H9 (cell line): Measurements from ENCODE around the gene NFKB1. TPM values are rescaled to one million over a fixed set of nuclear protein-coding genes. Genes with fewer than 3 reads are reported as not detected.

Experiments used
- DNase-seq: peaks from one replicate; pipeline ENCODE4 v3.0.0-alpha.2; 2017
- H2AFZ ChIP-seq: one replicate; pipeline ENCODE4 v1.6.1; 2013; ENCODE audit warnings: mild to moderate bottlenecking, low read length, control low read depth, moderate library complexity
- H2AK5ac ChIP-seq: 2 replicates; pipeline ENCODE4 v1.6.1; 2013; ENCODE audit warnings: low read length, control low read depth, mixed read lengths; ENCODE audit not compliant: insufficient read length
- H2BK120ac ChIP-seq: one replicate; pipeline ENCODE4 v1.6.1; 2013; ENCODE audit warnings: low read depth, mild to moderate bottlenecking, low read length, control low read depth, inconsistent platforms; ENCODE audit not compliant: poor library complexity, severe bottlenecking
- H2BK12ac ChIP-seq: 2 replicates; pipeline ENCODE4 v1.6.1; 2013; ENCODE audit warnings: low read length, control low read depth, mixed read lengths, low read depth; ENCODE audit not compliant: insufficient read length
- H2BK15ac ChIP-seq: 2 replicates; pipeline ENCODE4 v1.6.1; 2013; ENCODE audit warnings: low read depth, low read length, control low read depth
- H2BK20ac ChIP-seq: one replicate; pipeline ENCODE4 v1.6.1; 2013; ENCODE audit warnings: low read depth, mild to moderate bottlenecking, low read length, control low read depth, inconsistent platforms; ENCODE audit not compliant: poor library complexity, severe bottlenecking
- H2BK5ac ChIP-seq: 2 replicates; pipeline ENCODE4 v1.6.1; 2013; ENCODE audit warnings: low read length, control low read depth, mixed read lengths; ENCODE audit not compliant: insufficient read length
- H3K14ac ChIP-seq: 2 replicates; pipeline ENCODE4 v1.6.1; 2013; ENCODE audit warnings: low read length, control low read depth; ENCODE audit not compliant: insufficient read depth
- H3K18ac ChIP-seq: 2 replicates; pipeline ENCODE4 v1.6.1; 2013; ENCODE audit warnings: low read depth, mild to moderate bottlenecking, mixed read lengths, low read length, control low read depth; ENCODE audit not compliant: insufficient read length
- H3K23ac ChIP-seq: 2 replicates; pipeline ENCODE4 v1.6.1; 2013; ENCODE audit warnings: low read length, control low read depth, mixed read lengths, low read depth; ENCODE audit not compliant: insufficient read length
- H3K23me2 ChIP-seq: 2 replicates; pipeline ENCODE4 v1.6.1; 2013; ENCODE audit warnings: low read depth, mild to moderate bottlenecking, mixed read lengths, low read length, control low read depth; ENCODE audit not compliant: insufficient read length, poor library complexity, severe bottlenecking
- H3K27ac ChIP-seq: 2 replicates; pipeline ENCODE4 v1.5.1; 2013; ENCODE audit warnings: low read length, control low read depth, mixed read lengths, low read depth; ENCODE audit not compliant: insufficient read length
- H3K27me3 ChIP-seq: 2 replicates; pipeline ENCODE4 v1.6.1; 2013; ENCODE audit warnings: low read length, control low read depth, inconsistent platforms; ENCODE audit not compliant: insufficient read depth
- H3K4ac ChIP-seq: 2 replicates; pipeline ENCODE4 v1.6.1; 2013; ENCODE audit warnings: low read depth, mild to moderate bottlenecking, control low read depth, inconsistent platforms, low read length, moderate library complexity
- H3K4me1 ChIP-seq: 2 replicates; pipeline ENCODE4 v1.6.1; 2013; ENCODE audit warnings: low read length, control low read depth, inconsistent platforms; ENCODE audit not compliant: insufficient read depth
- H3K4me2 ChIP-seq: 2 replicates; pipeline ENCODE4 v1.6.1; 2013; ENCODE audit warnings: low read length, control low read depth, mixed read lengths; ENCODE audit not compliant: insufficient read length, insufficient read depth
- H3K56ac ChIP-seq: 2 replicates; pipeline ENCODE4 v1.6.1; 2013; ENCODE audit warnings: low read depth, mild to moderate bottlenecking, mixed read lengths, low read length, control low read depth; ENCODE audit not compliant: insufficient read length
- H3K79me1 ChIP-seq: 2 replicates; pipeline ENCODE4 v1.6.1; 2013; ENCODE audit warnings: low read depth, mild to moderate bottlenecking, moderate library complexity, low read length, control low read depth, inconsistent platforms; ENCODE audit not compliant: insufficient read depth, poor library complexity, severe bottlenecking
- H3K79me2 ChIP-seq: 2 replicates; pipeline ENCODE4 v1.6.1; 2013; ENCODE audit warnings: low read length, control low read depth, inconsistent platforms; ENCODE audit not compliant: insufficient read depth
- H3K9ac ChIP-seq: 2 replicates; pipeline ENCODE4 v1.6.1; 2013; ENCODE audit warnings: low read length, control low read depth, mixed read lengths; ENCODE audit not compliant: insufficient read length; ENCODE audit errors: extremely low read depth
- H3K9me3 ChIP-seq: one replicate; pipeline ENCODE4 v1.6.1; 2013; ENCODE audit warnings: low read depth, low read length, inconsistent platforms; ENCODE audit not compliant: control insufficient read depth
- H3T11ph ChIP-seq: one replicate; pipeline ENCODE4 v1.6.1; 2013; ENCODE audit warnings: mild to moderate bottlenecking, low read length, control low read depth, inconsistent platforms
- H4K20me1 ChIP-seq: one replicate; pipeline ENCODE4 v1.6.1; 2013; ENCODE audit not compliant: control insufficient read depth, insufficient read length, insufficient read depth
- H4K5ac ChIP-seq: 2 replicates; pipeline ENCODE4 v1.6.1; 2013; ENCODE audit warnings: low read depth, mild to moderate bottlenecking, mixed read lengths, low read length, control low read depth; ENCODE audit not compliant: insufficient read length
- H4K8ac ChIP-seq: replicated peaks from 2 replicates; pipeline ENCODE4 v1.6.1; 2013; ENCODE audit warnings: low read length, control low read depth, mixed read lengths, low read depth; ENCODE audit not compliant: insufficient read length
- H4K91ac ChIP-seq: 2 replicates; pipeline ENCODE4 v1.6.1; 2013; ENCODE audit warnings: low read depth, mild to moderate bottlenecking, moderate library complexity, mixed read lengths, low read length, control low read depth; ENCODE audit not compliant: insufficient read length
- H3K27ac Mint-ChIP-seq, 3 experiments: 2 replicates in 2 of 3; 3 replicates in 1 of 3; pipeline ENCODE4 v1.8.0; 2020 to 2021; ENCODE audit warnings: mixed read lengths in 3 of 3, mild to moderate bottlenecking in 1 of 3, moderate library complexity in 1 of 3
- H3K27me3 Mint-ChIP-seq: 2 replicates; pipeline ENCODE4 v1.8.0; 2021; ENCODE audit warnings: low read depth, mild to moderate bottlenecking, moderate library complexity, mixed read lengths
- H3K36me3 Mint-ChIP-seq, 3 experiments: 2 replicates in 2 of 3; 3 replicates in 1 of 3; pipeline ENCODE4 v1.8.0; 2020 to 2021; ENCODE audit warnings: low read depth in 3 of 3, mixed read lengths in 3 of 3; ENCODE audit not compliant: insufficient read depth in 1 of 3
- H3K4me1 Mint-ChIP-seq, 2 experiments: 2 replicates each; pipeline ENCODE4 v1.8.0; 2020; ENCODE audit warnings: mixed read lengths in 2 of 2
- H3K4me3 Mint-ChIP-seq, 2 experiments: 2 replicates in 1 of 2; 3 replicates in 1 of 2; pipeline ENCODE4 v1.8.0; 2020 to 2021; ENCODE audit warnings: mild to moderate bottlenecking in 2 of 2, mixed read lengths in 2 of 2, moderate library complexity in 1 of 2
- H3K9me3 Mint-ChIP-seq, 2 experiments: 2 replicates in 1 of 2; 3 replicates in 1 of 2; pipeline ENCODE4 v1.8.0; 2020; ENCODE audit warnings: mild to moderate bottlenecking in 2 of 2, mixed read lengths in 2 of 2, moderate library complexity in 1 of 2
- CTCF ChIP-seq: fragments of 200-600 bp; sonication (generic); conservative IDR thresholded peaks from 3 replicates; pipeline ENCODE4 v1.8.0; 2021; ENCODE audit warnings: antibody characterized with exemption, mild to moderate bottlenecking
- WGBS: extraction: QIAGEN DNeasy Blood & Tissue Kit; methylation state at CpG from one replicate; pipeline ENCODE4 v1.1.7; 2013; ENCODE audit warnings: missing lambda C conversion rate, low lambda C conversion rate, mixed read lengths; ENCODE audit not compliant: insufficient read length; ENCODE audit errors: extremely low coverage; 5-methylcytosine and 5-hydroxymethylcytosine counted together
- total RNA-seq: library from RNA; stranded (reverse); gene quantifications from 2 replicates; pipeline ENCODE4 v1.2.1, GENCODE V29; 2021

NFKB1 gene
- total RNA-seq, 1 experiment from 2014 or later, result 5.7 TPM

- no peak for TF ChIP-seq CTCF
- H3K36me3 Mint-ChIP-seq, result no peaks in the 10 kb centered on the region
- no peak overlapping the region for H3K4me2 ChIP-seq
- H4K91ac ChIP-seq, result no peak overlapping the region
- peaks cover 13% of the 10 kb centered on the region for H3K27me3 Mint-ChIP-seq
- H2BK15ac ChIP-seq, result no peak overlapping the region
- H3K9me3 Mint-ChIP-seq, result no peaks in the 10 kb centered on the region; a peak in 1 of 5 replicates
- H3K18ac ChIP-seq, result no peak overlapping the region
- no peak overlapping the region for H3K4ac ChIP-seq
- H4K20me1 ChIP-seq, result no peaks in the 10 kb centered on the region
- no peak overlapping the region for H2BK20ac ChIP-seq
- peaks cover 9 to 10% of the 10 kb centered on the region in 2 experiments for H3K4me1 Mint-ChIP-seq
- no peaks in the 10 kb centered on the region for H3K9me3 ChIP-seq
- no peak overlapping the region for H3K4me3 Mint-ChIP-seq
- no peaks in the 10 kb centered on the region for H3K79me1 ChIP-seq
- no peak overlapping the region for H2AFZ ChIP-seq
- H4K5ac ChIP-seq, result no peak overlapping the region
- H2BK120ac ChIP-seq, result no peak overlapping the region
- H3K4me1 ChIP-seq, result no peaks in the 10 kb centered on the region
- no peak overlapping the region for H3K56ac ChIP-seq
- H3K27ac ChIP-seq, result no peak overlapping the region
- WGBS, result 100% methylated on average over 1 of the region's 5 CpGs
- peaks cover 5% of the 10 kb centered on the region for H3K23me2 ChIP-seq
- no peak overlapping the region for H3T11ph ChIP-seq
- no peak overlapping the region for H2BK12ac ChIP-seq
- no peak overlapping the region for H3K23ac ChIP-seq
- no peak overlapping the region for H2AK5ac ChIP-seq
- no peak overlapping the region for H4K8ac ChIP-seq
- no peaks in the 10 kb centered on the region; the same call in 1 of the 2 replicates for H3K27me3 ChIP-seq
- no peaks in the 10 kb centered on the region for H3K79me2 ChIP-seq
- no peak overlapping the region for H3K14ac ChIP-seq
- no peak overlapping the region for H2BK5ac ChIP-seq
- DNase-seq, result no peak
- H3K9ac ChIP-seq, result no peak overlapping the region
- no peak overlapping the region for H3K27ac Mint-ChIP-seq
Observed at GRCh38 chr4:102503831-102504786, 3.0 kb downstream of the NFKB1 start.
